DMS 273 treated with DMSO at 0.1 percent for 48 hours (cell line): ENCODE results near the gene PKD2.
"Not testable (repeated sequence)": the region's sequence is repeated elsewhere in the genome, so short reads cannot be mapped to it uniquely, and the experiment has no call there.

Experiments used
- DNase-seq: peaks from one replicate; lab custom pipeline; 2025; lab: John Stamatoyannopoulos, UW

Gene PKD2

DNA sequence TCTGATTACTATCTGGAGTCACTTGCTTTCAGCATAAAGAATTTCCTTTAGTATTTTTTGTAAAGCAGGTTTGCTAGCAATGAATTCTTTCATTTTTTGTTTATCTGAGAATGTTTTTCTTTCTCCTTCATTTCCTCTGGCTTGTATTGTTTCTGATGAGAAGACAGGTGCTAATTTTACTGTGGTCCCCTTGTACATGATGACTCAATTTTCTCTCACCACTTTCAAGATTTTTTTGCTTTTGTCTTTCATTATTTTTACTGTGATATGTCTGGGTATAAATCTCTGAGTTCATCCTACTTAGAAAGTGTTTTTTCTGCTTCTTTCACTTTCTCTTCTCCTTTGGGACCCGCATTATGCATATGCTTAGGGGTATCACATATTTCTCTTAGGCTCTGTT lies 62.6 kb downstream of the PKD2 start:
- no peak for DNase-seq

DNA sequence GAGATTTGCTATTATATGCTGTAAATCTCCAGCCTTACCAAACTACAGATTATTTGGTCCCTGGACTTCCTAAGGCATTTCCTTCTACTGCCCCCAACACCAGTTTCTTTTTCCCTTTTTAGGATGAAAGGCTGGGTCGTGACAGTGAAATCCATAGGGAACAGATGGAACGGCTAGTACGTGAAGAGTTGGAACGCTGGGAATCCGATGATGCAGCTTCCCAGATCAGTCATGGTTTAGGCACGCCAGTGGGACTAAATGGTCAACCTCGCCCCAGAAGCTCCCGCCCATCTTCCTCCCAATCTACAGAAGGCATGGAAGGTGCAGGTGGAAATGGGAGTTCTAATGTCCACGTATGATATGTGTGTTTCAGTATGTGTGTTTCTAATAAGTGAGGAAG lies 67.9 kb downstream of the PKD2 start:
- no peak for DNase-seq

DNA sequence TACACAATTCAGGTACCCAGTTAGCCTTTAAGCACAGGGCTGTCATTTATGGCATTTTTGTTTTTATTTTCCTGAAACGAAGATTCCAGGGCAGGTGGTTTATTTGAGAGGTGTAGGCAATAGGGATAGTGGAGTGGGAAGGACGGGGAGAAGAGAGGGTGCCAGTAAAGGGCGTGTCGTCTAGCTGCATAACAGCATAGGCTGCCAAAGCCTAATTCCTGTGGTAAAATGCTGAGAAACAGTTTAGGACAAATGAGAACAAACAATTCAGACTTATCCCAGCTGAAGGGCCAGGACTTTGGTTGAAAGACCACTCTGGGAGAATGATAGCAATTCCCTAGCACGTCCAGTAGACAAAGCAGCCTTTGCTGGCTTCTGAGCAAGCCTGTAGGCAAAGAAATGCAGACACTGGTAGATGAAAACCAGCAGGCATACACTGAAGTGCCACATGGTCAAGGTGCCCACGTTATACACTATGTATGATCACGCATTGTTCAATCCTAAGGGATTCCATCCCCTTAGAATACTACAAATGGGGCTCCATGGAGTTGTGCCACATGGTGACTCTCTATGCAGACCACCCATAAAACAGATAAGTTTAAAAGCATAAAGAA lies 70.6 kb downstream of the PKD2 start:
- no peak for DNase-seq

DNA sequence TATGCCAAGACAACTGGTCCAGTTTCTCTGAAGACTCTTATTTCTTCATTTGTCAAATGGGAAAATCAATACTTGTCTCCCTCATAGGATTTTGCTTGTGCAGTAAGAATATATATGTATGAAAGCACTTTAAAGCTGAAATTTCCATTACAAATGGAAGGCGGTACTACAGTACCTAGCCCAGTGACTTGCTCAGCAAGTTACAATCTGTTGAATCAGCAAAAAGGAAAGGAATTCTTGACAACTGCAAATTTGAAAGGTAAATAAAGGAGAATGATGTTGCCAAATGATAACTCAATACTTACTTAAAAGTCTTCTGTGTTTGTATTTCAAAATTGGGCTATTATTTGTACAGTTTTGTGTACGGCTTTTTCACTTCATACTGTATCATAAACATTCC lies 71.1 kb downstream of the PKD2 start:
- no peak for DNase-seq

DNA sequence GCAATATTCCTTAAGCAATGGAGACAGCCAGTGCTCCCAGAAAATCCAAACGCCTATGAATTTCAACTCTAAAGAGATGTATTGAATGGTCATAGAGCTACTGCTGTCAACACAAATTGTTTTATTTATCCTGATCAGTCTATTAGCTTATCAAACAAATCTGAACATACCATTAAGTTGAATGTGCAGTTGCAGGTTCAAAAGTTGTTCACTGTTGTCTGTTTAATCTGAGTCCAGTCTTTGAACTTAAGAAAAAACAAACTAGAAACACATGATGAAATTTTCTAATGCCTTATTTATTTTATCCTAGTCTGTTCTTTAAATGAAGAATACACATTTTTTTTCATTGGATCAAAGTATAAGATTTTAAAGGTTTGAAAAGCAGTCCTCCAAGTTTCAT lies 73.2 kb downstream of the PKD2 start:
- no peak for DNase-seq

DNA sequence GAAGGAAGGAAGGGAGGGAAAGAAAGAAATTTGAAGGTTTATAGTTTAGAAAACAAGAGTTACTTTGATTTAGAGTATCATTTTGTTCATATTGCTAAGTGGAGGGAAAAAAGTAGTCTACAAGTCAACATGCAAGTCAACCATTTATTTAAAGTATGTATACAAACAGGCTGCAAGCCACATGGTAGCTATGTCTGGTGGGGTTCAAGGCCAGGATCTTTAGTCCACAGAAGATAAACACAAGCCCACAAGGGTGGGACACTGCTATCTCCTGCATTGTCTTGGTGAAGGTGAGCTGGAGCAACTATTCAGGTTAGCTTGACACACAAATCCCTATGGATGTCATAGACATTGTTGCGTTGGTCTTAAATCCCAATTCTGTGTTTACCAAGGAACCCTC lies 79.6 kb downstream of the PKD2 start:
- no peak for DNase-seq

DNA sequence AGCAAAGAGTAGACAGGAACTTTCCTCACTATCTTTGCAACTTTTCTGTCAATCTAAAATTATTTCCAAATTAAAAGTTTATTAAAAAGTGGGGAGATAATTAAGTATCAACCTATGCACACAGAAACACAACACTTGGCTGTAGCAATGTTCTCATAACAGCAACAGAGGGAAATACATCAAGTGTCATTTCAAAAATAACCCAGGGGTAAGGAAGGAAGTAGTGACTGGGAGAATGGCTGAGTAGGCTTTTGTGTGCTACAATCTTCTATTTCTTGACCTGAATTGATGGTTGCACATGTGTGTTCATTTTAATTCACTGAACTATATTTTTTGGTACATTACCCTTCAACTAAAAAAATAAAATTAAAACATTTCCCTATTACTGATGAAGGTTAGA lies 83.5 kb downstream of the PKD2 start:
- no peak for DNase-seq

DNA sequence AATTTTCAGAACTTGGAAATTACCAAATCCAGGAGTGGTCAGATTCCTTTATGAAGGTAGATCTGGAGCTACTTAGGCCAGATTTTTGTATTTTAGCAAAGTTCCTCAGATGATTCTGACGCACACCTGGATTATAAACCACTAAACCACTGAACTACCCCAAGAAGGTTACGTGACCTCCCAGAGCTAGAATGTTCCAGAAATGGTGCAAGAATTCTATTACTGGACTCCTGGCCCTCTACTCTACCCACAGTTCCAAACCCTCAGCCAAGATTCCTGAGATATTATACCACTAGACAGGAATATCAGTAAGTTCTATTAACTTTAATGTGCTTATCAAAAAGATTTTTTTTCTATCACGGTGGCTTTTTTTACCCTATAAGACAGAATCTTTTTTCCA lies 83.9 kb downstream of the PKD2 start:
- DNase-seq, result no peak

DNA sequence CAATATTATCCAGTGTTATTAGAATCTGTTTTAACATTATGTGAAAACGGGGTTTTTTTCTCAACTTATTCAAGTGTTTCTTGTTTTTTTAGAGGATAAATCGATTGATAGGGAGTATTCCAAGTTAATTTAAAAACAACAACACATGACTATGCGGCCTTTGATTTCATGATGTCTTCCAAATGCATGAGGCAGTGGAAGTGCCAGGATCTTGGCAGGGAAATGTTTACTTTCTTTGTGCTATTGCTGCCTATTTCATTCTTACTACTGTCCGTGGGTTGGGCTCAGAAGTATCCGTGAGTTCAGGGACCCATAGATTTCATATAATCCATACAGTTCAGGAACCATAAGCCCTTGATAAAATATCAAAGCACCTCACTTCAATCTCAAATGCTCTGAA lies 86.4 kb downstream of the PKD2 start:
- DNase-seq, result no peak

DNA sequence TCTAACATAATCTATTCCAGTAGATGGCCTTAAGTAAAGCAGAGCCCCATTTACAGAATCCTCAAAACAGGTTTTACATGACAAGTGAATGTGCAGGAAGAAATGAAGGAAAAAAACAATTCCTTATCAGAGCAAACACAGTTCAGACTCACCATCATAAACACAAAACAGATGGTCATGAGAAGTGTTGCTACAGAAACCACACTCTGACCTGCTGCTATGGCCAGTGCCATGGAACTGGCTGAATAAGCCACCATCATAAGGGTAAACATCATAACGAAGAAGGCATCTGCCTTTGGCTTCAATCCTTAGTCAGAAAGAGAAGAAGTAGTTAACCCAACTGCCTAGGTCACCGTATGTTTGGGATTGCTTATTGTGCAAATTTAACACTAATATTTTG lies 89.9 kb downstream of the PKD2 start:
- no peak for DNase-seq

DNA sequence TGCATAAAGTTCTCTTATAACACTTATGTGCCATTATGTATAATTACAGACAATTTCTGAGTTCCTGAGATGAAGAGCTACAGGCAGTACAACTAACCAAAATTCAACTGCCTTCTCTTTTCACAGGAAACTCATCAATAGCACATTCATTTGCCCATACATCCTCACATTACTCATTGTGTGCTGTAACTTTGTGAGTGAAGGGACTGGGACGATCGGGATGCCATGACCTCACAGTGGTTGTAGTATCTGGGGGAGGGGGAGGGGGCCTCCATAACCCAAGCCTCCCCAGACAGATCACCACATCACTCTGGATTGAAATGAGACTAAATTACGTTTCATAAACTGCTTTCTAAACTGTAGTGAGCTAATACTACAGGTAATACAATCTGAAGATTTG lies 90.3 kb downstream of the PKD2 start:
- DNase-seq, result no peak

DNA sequence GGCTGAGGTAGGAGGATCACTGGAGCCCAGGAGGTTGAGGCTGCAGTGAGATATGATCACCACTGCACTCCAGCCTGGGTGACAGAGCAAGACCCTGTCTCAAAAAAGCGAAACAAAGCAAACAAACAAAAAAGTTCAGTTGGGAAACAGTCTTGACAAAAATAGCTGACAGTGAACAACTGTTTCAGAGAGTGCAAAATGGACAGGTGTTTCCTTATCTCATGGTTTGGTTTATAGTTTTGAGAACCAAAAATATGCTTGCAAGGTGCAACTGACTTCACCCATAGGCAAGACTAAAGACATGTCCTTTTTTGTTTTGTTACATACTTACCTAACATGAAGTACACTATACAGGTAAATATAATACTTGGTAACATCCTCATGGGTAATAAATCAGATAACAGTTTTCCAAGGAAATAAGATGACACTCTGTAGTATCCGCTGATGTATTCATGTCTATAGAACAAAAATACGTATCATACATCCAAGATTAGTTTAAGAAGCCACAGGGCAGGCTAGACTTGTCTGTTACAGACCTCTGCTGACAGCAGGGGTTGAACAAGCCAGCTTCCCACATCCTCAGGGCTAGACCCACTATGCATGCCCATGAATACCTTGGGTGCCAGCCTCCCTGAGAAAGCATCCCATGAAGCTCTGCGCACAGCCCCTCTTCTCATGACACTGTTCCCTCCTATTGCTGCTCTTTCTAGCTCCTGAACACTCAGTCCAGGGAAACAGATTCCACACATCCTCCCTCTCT lies 91.7 kb downstream of the PKD2 start:
- no peak for DNase-seq

DNA sequence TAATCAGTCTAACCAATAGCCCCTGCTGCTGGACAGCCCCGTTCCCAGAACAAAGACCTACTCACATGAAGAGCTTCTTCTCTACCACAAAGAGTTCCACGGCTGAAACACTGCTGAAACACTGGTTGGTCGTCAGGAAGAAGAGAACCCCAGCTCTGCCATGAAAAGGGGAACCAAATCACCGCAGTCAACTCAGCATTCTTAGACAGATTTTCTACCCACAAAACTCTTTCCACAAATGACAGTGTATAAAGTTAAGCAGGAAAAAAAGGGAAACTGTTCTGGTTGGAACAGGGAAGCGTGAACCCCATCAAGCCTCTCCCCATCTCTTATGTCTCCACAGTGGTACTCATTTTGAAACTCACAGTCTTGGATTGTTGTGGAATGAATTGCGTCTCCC lies 93.7 kb downstream of the PKD2 start:
- DNase-seq, result no peak

DNA sequence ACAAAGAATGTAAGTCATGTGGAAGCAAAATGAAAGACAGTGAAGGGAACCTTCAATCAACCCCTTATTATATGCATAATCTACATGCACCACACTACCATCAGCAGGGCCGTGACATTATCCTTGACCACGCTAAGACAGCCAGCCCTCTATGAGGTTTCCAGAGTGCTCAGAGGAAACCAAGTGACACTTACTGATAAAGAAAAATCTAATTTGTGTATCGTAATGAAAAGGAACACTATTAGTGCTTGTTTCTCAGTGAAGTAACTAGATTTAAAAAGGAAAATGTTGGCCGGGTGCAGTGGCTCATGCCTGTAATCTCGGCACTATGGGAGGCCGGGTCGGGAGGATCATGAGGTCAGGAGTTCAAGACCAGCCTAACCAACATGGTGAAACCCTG lies 94.6 kb downstream of the PKD2 start:
- no peak for DNase-seq

DNA sequence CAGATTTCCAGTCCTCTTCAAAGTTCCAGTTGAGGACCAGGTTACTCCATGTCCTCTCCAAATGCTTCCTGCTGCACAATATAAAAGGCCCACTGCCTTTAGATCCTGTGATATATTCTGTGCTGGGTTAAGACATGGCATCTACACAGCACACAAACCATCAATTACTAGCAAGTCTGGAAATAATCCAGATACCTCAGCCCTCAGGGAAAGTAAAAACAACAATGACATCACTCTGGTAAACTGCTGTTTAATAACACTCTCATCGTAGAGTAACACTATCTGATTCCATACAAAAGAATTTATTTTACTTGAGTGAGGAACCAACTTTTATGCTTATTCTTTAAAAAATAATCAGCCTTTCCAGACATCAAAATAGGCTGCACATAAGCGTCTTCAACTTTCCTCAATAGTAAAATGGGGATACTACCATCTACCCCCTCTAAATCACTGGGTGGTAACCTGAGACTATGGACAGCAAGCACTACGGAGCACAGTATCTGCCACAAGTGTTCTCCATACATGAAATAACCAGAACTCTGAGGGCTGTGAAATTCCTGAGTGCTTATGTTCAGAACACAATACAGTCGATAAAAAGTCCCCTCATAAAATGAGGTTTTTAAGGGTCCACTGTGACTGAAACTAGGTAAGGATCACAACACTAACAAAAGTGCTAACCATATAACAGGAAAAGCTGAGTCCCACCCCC lies 97.6 kb downstream of the PKD2 start:
- DNase-seq, result no peak

DNA sequence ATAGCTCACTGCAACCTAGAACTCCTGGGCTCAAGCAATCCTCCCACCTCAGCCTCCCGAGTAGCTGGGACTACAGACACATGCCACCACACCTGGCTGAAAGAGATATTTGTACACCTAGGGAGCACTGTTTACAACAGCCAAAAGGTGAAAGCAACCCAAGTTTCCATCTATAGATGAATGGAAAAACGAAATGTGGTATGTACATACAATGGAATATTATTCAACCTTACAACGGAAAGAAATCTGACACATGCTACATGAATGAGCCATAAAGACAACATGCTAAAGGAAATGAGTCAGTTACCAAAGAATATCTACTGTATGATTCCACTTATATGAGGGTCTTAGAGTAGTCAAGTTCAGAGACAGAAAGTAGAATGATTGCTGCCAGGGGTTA lies 98.8 kb downstream of the PKD2 start:
- DNase-seq, result no peak

DNA sequence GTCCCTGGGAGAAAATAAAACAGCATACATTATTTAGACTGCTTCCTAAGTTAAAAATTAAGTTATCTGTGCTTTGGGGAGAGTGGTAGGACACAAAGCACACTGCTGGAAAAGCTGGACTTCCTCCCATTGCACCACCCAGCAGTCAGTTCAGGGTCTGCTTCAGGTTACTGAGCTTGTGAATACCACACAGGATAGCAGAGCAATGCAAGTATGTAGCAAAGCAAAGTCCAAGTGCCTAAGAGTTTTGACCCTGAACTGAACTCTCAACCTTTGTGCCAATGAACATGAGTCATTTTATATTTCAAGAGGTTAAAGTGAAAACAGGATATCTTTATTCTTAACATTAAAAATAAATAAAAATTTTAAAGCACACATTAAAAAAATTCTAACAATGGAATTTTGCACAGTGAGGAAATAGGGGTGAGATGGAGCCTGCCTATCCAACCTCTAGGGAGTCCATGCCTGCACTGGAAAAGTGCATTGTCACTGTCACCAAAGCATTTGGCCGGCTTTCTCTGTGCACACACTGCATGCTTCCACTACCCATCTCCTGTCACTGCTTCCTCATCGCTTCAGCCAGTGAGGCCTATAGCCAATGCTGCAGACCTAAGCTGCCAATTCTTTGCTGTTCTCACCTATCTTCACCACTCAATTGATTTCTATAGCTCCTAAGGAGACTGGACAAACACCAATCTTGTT lies 100.1 kb downstream of the PKD2 start:
- no peak for DNase-seq

DNA sequence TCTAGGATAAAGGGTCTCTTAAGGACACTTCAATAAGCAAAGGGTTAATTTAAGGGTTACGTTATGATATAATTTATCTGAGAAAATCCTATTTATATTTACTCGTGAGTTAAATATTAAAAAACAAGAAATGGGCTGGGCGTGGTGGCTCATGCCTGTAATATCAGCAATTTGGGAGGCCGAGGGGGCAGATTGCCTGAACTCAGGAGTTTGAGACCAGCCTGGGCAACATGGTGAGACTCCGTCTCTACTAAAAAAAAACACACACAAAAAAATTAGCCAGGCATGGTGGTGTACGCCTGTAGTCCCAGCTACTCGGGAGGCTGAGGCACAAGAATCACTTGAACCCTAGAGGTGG lies 100.7 kb downstream of the PKD2 start:
- not testable (repeated sequence) for DNase-seq

DNA sequence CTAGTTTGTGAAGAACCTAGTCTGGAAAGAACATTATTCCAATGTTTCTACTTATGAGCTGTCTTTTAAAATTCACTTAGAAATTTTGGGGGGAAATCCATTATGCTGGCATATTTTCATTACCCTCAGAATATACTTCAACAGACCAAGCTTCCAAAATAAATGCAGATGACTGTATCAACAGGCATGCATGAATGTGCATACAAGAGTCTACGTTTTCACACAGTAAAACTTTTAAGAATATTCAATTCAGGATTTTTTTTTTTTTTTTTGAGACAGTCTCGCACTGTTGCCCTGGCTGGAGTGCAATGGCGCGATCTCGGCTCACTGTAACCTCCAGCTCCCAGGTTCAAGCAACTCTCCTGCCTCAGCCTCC lies 101.3 kb downstream of the PKD2 start:
- DNase-seq, result no peak

DNA sequence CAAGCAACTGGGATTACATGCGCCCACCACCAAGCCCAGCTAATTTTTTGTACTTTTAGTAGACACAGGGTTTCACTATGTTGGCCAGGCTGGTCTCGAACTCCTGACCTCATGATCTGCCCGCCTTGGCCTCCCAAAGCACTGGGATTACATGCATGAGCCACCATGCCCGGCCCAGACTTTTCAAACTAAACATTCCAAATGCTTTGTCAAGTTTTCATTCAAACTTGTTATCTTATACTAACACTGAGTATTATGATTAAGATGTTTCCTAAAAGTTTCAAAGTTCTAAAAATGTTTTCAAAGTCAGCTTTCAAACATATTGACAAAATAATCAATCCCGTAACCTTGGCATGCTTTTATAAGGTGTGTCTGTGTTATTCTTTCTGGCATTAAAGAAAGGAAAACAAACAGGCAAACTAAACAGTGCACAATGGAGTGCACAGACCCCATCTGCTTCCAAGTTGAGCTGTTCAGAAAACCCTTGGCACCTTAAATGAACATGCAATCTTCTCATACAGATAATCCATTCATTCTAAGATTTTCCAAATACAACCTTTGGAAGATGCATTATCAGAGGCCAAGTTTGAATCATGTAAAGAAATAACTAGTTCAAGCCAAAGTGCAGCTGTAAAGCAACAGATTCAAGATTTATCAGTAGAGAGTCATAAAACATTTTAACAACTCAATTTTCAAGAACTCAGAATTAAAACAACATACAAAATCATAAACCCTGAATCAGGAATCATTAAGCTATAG lies 101.9 kb downstream of the PKD2 start:
- DNase-seq, result no peak

DNA sequence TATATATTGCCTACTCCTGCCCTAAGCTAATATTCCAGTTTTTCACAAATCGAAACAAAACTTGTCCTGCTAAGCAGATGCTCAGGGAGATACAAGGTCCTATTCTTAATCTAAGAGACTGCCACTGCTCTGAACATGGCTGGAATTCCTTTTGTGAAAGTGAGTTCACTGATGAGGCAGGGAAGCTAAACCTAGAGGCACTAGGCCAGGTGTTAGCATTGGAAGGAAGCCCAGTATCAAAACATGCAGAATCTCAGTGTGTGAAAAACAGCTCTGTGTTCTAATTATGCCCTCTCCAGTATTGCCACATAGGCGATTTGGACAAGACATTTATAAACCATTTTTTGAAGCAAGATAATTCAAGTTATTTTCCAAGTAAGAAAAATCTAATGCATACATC lies 103.4 kb downstream of the PKD2 start:
- DNase-seq, result no peak

DNA sequence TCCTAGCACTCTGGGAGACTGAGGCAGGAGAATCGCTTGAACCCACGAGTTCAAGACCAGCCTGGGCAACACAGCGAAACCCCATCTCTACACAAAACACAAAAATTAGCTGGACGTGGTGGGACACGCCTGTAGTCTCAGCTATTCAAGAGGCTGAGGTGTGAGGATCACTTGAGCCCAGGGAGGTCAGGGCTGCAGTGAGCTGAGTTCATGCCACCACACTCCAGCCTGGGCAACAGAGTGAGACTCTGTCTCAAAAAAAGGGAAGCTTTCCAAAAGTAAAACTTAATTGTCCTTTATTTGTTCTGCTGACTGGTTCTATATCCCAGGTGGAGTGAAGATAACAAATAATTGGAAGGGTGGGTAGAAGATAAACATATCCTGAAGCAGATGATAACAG lies 105.4 kb downstream of the PKD2 start:
- no peak for DNase-seq
